CD8-positive, alpha-beta memory T cell (primary cell): Measurements from ENCODE around the gene LSP1. TPM values are rescaled to one million over a fixed set of nuclear protein-coding genes. Genes with fewer than 3 reads are reported as not detected.

Source experiments
- CTCF ChIA-PET: fragments of 350-600 bp; sonication (Branson Sonifier 250); formaldehyde crosslinking; loops from one replicate; lab custom pipeline; 2021; ENCODE audit warnings: antibody characterized with exemption; lab: Charles Lee
- POLR2A ChIA-PET: fragments of 350-600 bp; sonication (Branson Sonifier 250); formaldehyde crosslinking; loops from one replicate; lab custom pipeline; 2021; ENCODE audit warnings: antibody characterized with exemption; lab: Charles Lee
- DNase-seq, 5 donors: peaks; one replicate each; pipeline versions ENCODE4 v3.0.0 to v3.0.0-alpha.2; 2020 to 2022; ENCODE audit warnings: mixed read lengths in 1 of 5
- H3K27ac ChIP-seq: one replicate; pipeline ENCODE4 v1.7.0; 2013; ENCODE audit warnings: low read depth, mild to moderate bottlenecking, low read length, moderate library complexity
- H3K27me3 ChIP-seq: 2 replicates; pipeline ENCODE4 v1.7.0; 2013; ENCODE audit warnings: low read length, mild to moderate bottlenecking; ENCODE audit not compliant: insufficient read depth, poor library complexity, severe bottlenecking
- H3K36me3 ChIP-seq: 2 replicates; pipeline ENCODE4 v1.7.0; 2013; ENCODE audit warnings: mild to moderate bottlenecking, low read length, moderate library complexity; ENCODE audit not compliant: insufficient read depth
- H3K4me1 ChIP-seq: 2 replicates; pipeline ENCODE4 v1.7.0; 2013; ENCODE audit warnings: mild to moderate bottlenecking, low read length, moderate library complexity; ENCODE audit not compliant: insufficient read depth
- H3K4me3 ChIP-seq: 2 replicates; pipeline ENCODE4 v1.7.0; 2013; ENCODE audit warnings: mild to moderate bottlenecking, low read length
- H3K9me3 ChIP-seq: 2 replicates; pipeline ENCODE4 v1.7.0; 2013; ENCODE audit warnings: mild to moderate bottlenecking, low read length
- H3K27ac Mint-ChIP-seq, 8 donors: one replicate each; pipeline ENCODE4 v1.8.0; 2020 to 2021; ENCODE audit warnings: mixed read lengths in 8 of 8, mild to moderate bottlenecking in 6 of 8, inconsistent platforms in 3 of 8, moderate library complexity in 3 of 8
- H3K27me3 Mint-ChIP-seq, 2 donors: one replicate each; pipeline ENCODE4 v1.8.0; 2020 to 2021; ENCODE audit warnings: mixed read lengths in 2 of 2, mild to moderate bottlenecking in 1 of 2, moderate library complexity in 1 of 2
- H3K36me3 Mint-ChIP-seq, 3 donors: one replicate each; pipeline ENCODE4 v1.8.0; 2020 to 2021; ENCODE audit warnings: mixed read lengths in 3 of 3, inconsistent platforms in 1 of 3, mild to moderate bottlenecking in 1 of 3
- H3K4me1 Mint-ChIP-seq, 3 donors: one replicate each; pipeline ENCODE4 v1.8.0; 2020 to 2021; ENCODE audit warnings: mixed read lengths in 3 of 3, inconsistent platforms in 1 of 3, mild to moderate bottlenecking in 1 of 3
- H3K4me3 Mint-ChIP-seq, 7 donors: one replicate each; pipeline ENCODE4 v1.8.0; 2020 to 2021; ENCODE audit warnings: mixed read lengths in 7 of 7, mild to moderate bottlenecking in 6 of 7, moderate library complexity in 4 of 7, inconsistent platforms in 2 of 7
- H3K9me3 Mint-ChIP-seq, 5 donors: one replicate each; pipeline ENCODE4 v1.8.0; 2020 to 2022; ENCODE audit warnings: mixed read lengths in 5 of 5, mild to moderate bottlenecking in 3 of 5, moderate library complexity in 2 of 5, inconsistent platforms in 1 of 5
- polyA plus RNA-seq: library from polyadenylated mRNA; unstranded; fragments of 300-500 nt; fragmentation: Illumina TruSeq; gene quantifications from one replicate; pipeline ENCODE4 v1.2.3, GENCODE V29; 2021
- total RNA-seq, 2 experiments: library from RNA; stranded (reverse); gene quantifications; one replicate each; pipeline ENCODE4 v1.2.3, GENCODE V29; 2021

Gene LSP1
- total and polyA plus RNA-seq, 3 experiments from 2014 or later, result 226 to 496 (median 230) TPM

DNA sequence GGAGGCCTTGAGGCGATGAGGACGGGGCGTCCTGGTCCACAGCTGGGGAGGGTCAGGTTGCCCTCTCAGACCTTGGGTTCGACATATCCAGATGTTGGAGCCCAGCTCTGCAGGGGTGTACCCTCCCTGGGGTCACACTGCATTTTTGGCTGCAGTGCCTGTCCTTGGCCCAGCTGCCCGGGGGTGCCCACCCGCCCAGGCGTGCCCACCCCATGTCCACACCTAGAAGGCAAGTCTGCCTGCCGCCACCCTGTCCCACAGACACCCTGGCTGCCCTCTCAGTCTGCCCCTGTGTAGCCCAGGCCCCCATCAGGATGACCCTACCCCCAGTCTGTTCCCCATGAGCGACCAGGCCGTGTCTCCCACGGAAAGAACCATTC, 3.0 kb downstream of the LSP1 start:
- Histone ChIP-seq H3K27me3 (no peaks in the 10 kb centered on the region), H3K4me1 (peaks cover 76% of the 10 kb centered on the region), H3K4me3 (no peak overlapping the region), H3K27ac (no peak overlapping the region), H3K9me3 (no peaks in the 10 kb centered on the region), H3K36me3 (no peaks in the 10 kb centered on the region)
- POLR2A ChIA-PET, result no interaction called here
- peaks cover 0 to 43% (median 0%) of the 10 kb centered on the region in 3 donors for H3K36me3 Mint-ChIP-seq
- peaks cover 33 to 45% (median 40%) of the 10 kb centered on the region in 3 donors for H3K4me1 Mint-ChIP-seq
- CTCF ChIA-PET, result interaction anchor here (1.1 to 7.4 kb wide), 7 partner anchors 20 to 296 kb away, joined by 3 to 93 read pairs (median 10); partner anchors contain the start of gene SYT8
- no peaks in the 10 kb centered on the region for H3K27me3 Mint-ChIP-seq
- H3K27ac Mint-ChIP-seq, result peak overlapping the region; percentile 26 to 90 (median 64)
- no peak for DNase-seq
- no peaks in the 10 kb centered on the region for H3K9me3 Mint-ChIP-seq
- H3K4me3 Mint-ChIP-seq, result peak overlapping the region; percentile 57 to 99 (median 60)

DNA sequence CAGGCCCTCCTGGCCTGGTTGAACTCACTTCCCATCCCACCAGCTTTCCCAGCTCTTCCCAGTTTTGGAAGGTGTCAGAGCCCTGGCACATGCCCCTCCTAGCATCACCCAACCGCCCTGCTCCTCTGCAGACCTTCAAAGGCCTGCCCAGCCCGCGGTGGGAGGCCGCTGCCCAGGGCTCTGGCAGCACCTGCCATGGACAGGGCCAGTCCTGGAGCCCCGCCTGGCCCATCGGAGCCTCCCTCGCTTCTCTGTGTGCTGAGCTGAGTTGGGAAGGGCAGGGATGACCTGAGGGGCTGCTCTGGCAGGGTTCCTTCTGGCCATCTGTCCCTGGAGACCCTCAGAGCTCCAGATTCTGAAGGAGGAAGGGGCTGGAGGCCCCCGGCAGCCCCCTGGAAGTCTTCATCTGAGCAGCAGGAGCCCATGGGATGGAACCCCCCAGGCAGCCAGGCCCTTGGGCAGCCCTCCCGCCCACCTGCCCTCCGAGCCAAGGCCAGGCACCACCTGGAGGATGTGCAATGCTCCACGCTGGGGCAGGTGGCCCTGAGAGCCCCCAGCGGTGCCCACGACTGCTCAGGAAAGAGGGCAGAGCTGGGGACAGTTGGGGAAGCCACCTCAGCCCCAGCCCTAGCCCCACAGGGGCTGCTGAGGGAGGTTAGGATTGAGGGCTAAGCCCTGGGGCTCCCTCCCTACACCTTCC, 3.6 kb downstream of the LSP1 start:
- no peaks in the 10 kb centered on the region for H3K27me3 ChIP-seq
- Mint-ChIP-seq H3K4me3 (peak overlapping the region in 4 of 7 donors; percentile 52 to 99 (median 58)), H3K4me1 (peaks cover 27 to 39% (median 34%) of the 10 kb centered on the region in 3 donors), H3K27me3 (no peaks in the 10 kb centered on the region), H3K36me3 (peaks cover 0 to 43% (median 0%) of the 10 kb centered on the region in 3 donors), H3K27ac (peak overlapping the region in 7 of 8 donors; percentile 26 to 90 (median 68)), H3K9me3 (no peaks in the 10 kb centered on the region)
- ChIA-PET POLR2A (no interaction called here), CTCF (interaction anchor here (1.1 to 7.4 kb wide), 7 partner anchors 20 to 296 kb away, joined by 3 to 93 read pairs (median 10); partner anchors contain the start of gene SYT8)
- DNase-seq, result no peak
- H3K4me3 ChIP-seq, result no peak overlapping the region
- H3K4me1 ChIP-seq, result peaks cover 76% of the 10 kb centered on the region
- H3K36me3 ChIP-seq, result no peaks in the 10 kb centered on the region
- no peaks in the 10 kb centered on the region for H3K9me3 ChIP-seq
- H3K27ac ChIP-seq, result no peak overlapping the region

DNA sequence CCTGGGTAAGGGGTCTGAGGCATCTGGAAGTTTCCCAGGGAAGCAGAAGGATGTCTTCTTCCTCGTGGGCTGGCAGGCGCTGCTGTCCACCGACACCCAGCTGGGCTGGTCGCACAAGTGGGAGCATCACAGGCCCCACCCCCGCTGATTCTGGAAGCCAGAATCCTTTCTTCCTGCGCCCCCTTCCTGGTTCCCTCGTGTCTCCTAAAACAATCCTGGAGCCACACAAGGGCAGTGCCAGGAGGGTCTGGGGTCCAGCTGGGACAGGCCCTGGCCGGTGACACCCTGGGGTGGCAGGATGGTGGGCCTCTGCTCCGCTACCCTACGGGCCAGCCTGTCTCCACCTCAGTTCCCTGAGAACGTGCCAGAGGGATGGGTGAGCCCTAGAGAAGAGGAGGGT, 4.2 kb downstream of the LSP1 start:
- Mint-ChIP-seq H3K9me3 (no peaks in the 10 kb centered on the region), H3K36me3 (peaks cover 0 to 43% (median 0%) of the 10 kb centered on the region in 3 donors), H3K4me1 (peaks cover 24 to 33% (median 29%) of the 10 kb centered on the region in 3 donors), H3K27me3 (no peaks in the 10 kb centered on the region), H3K4me3 (no peak overlapping the region), H3K27ac (no peak overlapping the region)
- Histone ChIP-seq H3K27ac (no peak overlapping the region), H3K4me1 (peaks cover 76% of the 10 kb centered on the region), H3K4me3 (no peak overlapping the region), H3K36me3 (no peaks in the 10 kb centered on the region), H3K27me3 (no peaks in the 10 kb centered on the region), H3K9me3 (no peaks in the 10 kb centered on the region)
- ChIA-PET POLR2A (interaction anchor here (1.0 kb wide), 1 partner anchor 14 kb away, joined by 4 read pairs; no protein-coding TSS in a partner anchor), CTCF (interaction anchor here (1.1 to 7.4 kb wide), 4 partner anchors 24 to 164 kb away, joined by 4 to 93 read pairs (median 26); partner anchors contain the start of gene SYT8)
- no peak for DNase-seq

DNA sequence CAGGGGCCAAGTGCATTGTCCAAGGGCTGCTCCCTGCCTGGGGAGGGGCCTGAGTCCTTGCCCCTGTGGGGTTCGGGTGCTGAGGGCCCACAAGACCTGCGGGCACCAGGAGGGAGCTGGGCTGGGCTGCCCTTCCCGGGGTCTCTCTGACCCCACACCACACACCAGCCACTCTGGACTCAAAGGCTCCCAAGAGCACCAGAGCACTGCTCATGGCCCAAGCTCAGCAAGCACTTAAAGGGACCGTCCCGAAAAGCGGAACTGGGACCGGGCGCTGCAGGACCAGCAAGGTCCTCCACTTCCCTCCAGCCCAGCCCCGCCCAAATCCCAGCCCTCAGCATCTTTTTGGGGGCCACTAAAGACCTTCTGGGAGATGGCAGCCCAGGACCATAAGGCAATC, 5.3 kb downstream of the LSP1 start:
- Mint-ChIP-seq H3K27ac (peak overlapping the region in 4 of 8 donors; percentile 34 to 91 (median 72)), H3K4me3 (peak overlapping the region in 1 of 7 donors; percentile 34), H3K27me3 (no peaks in the 10 kb centered on the region), H3K9me3 (no peaks in the 10 kb centered on the region), H3K36me3 (peaks cover 0 to 41% (median 0%) of the 10 kb centered on the region in 3 donors), H3K4me1 (peaks cover 14 to 22% (median 21%) of the 10 kb centered on the region in 3 donors)
- CTCF ChIA-PET, result no interaction called here
- H3K27ac ChIP-seq, result no peak overlapping the region
- POLR2A ChIA-PET, result no interaction called here
- H3K36me3 ChIP-seq, result no peaks in the 10 kb centered on the region
- H3K9me3 ChIP-seq, result no peaks in the 10 kb centered on the region
- no peaks in the 10 kb centered on the region for H3K27me3 ChIP-seq
- H3K4me3 ChIP-seq, result no peak overlapping the region
- DNase-seq, result no peak
- peaks cover 80% of the 10 kb centered on the region for H3K4me1 ChIP-seq

DNA sequence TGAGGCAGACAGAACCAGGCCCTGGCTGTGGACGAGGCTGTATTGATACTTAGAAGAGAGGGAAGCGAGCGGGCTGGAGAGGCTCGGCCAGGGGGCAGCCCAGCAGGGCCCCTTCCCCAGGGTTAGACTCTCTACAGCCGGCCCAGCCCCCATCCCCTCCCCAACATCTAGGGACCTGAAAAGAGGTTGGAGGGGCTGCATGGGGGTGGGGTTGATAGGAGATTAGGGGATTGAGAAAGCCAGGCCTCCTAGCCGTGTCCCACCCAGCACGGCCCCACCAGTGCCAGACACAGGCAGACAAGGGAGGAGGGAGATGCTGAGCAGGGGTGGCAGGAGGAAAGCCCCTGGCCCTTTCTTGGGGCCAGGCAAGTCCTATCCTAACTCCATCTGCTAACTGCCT, 5.7 kb downstream of the LSP1 start:
- H3K27me3 ChIP-seq, result no peaks in the 10 kb centered on the region
- Mint-ChIP-seq H3K4me3 (no peak overlapping the region), H3K36me3 (peaks cover 0 to 40% (median 0%) of the 10 kb centered on the region in 3 donors), H3K27ac (peak overlapping the region in 4 of 8 donors; percentile 34 to 91 (median 70)), H3K27me3 (no peaks in the 10 kb centered on the region), H3K9me3 (no peaks in the 10 kb centered on the region), H3K4me1 (peaks cover 14 to 24% (median 22%) of the 10 kb centered on the region in 3 donors)
- no peak for DNase-seq
- ChIA-PET POLR2A (no interaction called here), CTCF (no interaction called here)
- H3K9me3 ChIP-seq, result no peaks in the 10 kb centered on the region
- peaks cover 84% of the 10 kb centered on the region for H3K4me1 ChIP-seq
- H3K36me3 ChIP-seq, result no peaks in the 10 kb centered on the region
- H3K27ac ChIP-seq, result no peak overlapping the region
- no peak overlapping the region for H3K4me3 ChIP-seq

DNA sequence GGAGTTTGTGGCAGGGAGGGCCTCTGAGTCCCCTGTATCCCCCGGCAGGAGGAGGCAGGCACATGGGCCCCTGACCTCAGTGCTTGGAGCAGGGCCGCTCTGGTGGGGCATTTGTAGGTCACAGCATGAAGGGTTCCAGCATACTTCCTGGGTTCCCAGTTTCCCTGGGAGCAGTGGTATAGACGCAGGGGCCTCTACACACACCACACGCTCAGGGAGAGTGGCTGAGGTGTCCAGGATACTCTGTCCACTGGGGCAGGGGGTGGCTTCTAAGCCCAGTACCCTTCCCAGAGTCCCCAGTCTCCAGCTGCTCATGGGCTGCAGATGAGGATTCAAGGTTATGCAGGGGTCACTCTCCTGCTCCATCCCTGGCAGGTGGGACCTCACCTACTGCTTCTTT, 6.1 kb downstream of the LSP1 start:
- peak overlapping the region in 2 of 8 donors; percentile 76 to 89 for H3K27ac Mint-ChIP-seq
- H3K36me3 ChIP-seq, result no peaks in the 10 kb centered on the region
- ChIA-PET CTCF (no interaction called here), POLR2A (no interaction called here)
- peaks cover 14 to 22% (median 20%) of the 10 kb centered on the region in 3 donors for H3K4me1 Mint-ChIP-seq
- H3K27me3 Mint-ChIP-seq, result no peaks in the 10 kb centered on the region
- no peak overlapping the region for H3K27ac ChIP-seq
- no peaks in the 10 kb centered on the region for H3K9me3 Mint-ChIP-seq
- no peak for DNase-seq
- H3K4me3 ChIP-seq, result no peak overlapping the region
- H3K27me3 ChIP-seq, result no peaks in the 10 kb centered on the region
- H3K4me3 Mint-ChIP-seq, result peak overlapping the region in 1 of 7 donors; percentile 46
- H3K36me3 Mint-ChIP-seq, result peaks cover 0 to 35% (median 0%) of the 10 kb centered on the region in 3 donors
- no peaks in the 10 kb centered on the region for H3K9me3 ChIP-seq
- peaks cover 89% of the 10 kb centered on the region for H3K4me1 ChIP-seq

DNA sequence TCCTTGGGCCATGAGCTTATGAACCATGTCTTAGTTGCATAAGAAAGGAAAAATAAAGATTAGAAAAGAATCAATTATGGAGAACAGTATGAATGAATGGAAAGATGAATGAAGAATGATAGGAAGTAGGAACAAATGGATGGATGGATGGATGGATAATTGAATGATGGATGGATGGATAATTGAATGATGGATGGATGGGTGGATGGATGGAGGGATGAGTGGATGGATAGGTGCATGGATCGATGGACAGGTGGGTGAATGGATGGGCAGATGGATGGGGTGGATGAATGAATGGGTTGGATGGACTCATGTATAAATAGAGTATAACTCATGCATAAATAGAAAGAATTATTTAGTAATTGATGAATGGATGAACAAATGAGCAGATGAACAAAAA, 7.2 kb downstream of the LSP1 start:
- H3K4me3 ChIP-seq, result no peak overlapping the region
- Mint-ChIP-seq H3K27me3 (no peaks in the 10 kb centered on the region), H3K9me3 (no peaks in the 10 kb centered on the region), H3K4me3 (no peak overlapping the region), H3K36me3 (peaks cover 0 to 35% (median 0%) of the 10 kb centered on the region in 3 donors), H3K27ac (no peak overlapping the region), H3K4me1 (peaks cover 14 to 24% (median 16%) of the 10 kb centered on the region in 3 donors)
- H3K27me3 ChIP-seq, result no peaks in the 10 kb centered on the region
- POLR2A ChIA-PET, result no interaction called here
- no peaks in the 10 kb centered on the region for H3K36me3 ChIP-seq
- H3K27ac ChIP-seq, result no peak overlapping the region
- CTCF ChIA-PET, result no interaction called here
- no peaks in the 10 kb centered on the region for H3K9me3 ChIP-seq
- H3K4me1 ChIP-seq, result peaks cover 80% of the 10 kb centered on the region
- DNase-seq, result no peak
